Dermis blood vessel endothelial cell (primary cell): ENCODE data around the gene PCGF3. TPM values are rescaled to one million over a fixed set of nuclear protein-coding genes. Genes with fewer than 3 reads are reported as not detected.
"Not testable (repeated sequence)": the region's sequence is repeated elsewhere in the genome, so short reads cannot be mapped to it uniquely, and the experiment has no call there.

Experiments
- DNase-seq: peaks from one replicate; pipeline ENCODE4 v3.0.0; 2010
- total RNA-seq: library from RNA; depleted of rRNA; stranded (reverse); fragments of >200 nt; gene quantifications from 2 replicates; pipeline ENCODE4 v1.2.3, GENCODE V29; 2014

Gene PCGF3
- total RNA-seq = 64.3 and 104 TPM in 2 replicates

GRCh38 chr4:705278-706082 is at the start of gene PCGF3:
Gene PCGF3, plus strand, starts transcription at chr4:705832. Its CDS starts 27,849 bp downstream, at chr4:733681.
- peak; percentile 98 for DNase-seq

- no peak for DNase-seq
Measured at GRCh38 chr4:656436-657337, 48.9 kb upstream of the PCGF3 start.

- DNase-seq = no peak
Measured at GRCh38 chr4:657338-657833, 48.2 kb upstream of the PCGF3 start.

GRCh38 chr4:657834-658667 is 47.6 kb upstream of the PCGF3 start:
- DNase-seq = no peak

GRCh38 chr4:658681-659667 is 46.7 kb upstream of the PCGF3 start:
- DNase-seq = no peak

- no peak for DNase-seq
Measured at GRCh38 chr4:659851-660250, 45.8 kb upstream of the PCGF3 start.

GRCh38 chr4:660401-660800 is 45.2 kb upstream of the PCGF3 start:
- DNase-seq = no peak

GRCh38 chr4:661231-661630 is 44.4 kb upstream of the PCGF3 start:
- no peak for DNase-seq

- no peak for DNase-seq
Measured at GRCh38 chr4:661881-662761, 43.5 kb upstream of the PCGF3 start.

- DNase-seq = no peak
Measured at GRCh38 chr4:663046-663437, 42.6 kb upstream of the PCGF3 start.

- peak; percentile 12 for DNase-seq
Measured at GRCh38 chr4:663438-664428, 41.9 kb upstream of the PCGF3 start.

- DNase-seq = no peak
Measured at GRCh38 chr4:664713-665231, 40.9 kb upstream of the PCGF3 start.

- no peak for DNase-seq
Measured at GRCh38 chr4:665381-665750, 40.3 kb upstream of the PCGF3 start.

- no peak for DNase-seq
Measured at GRCh38 chr4:665751-666435, 39.7 kb upstream of the PCGF3 start.

- DNase-seq = no peak
Measured at GRCh38 chr4:666436-666810, 39.2 kb upstream of the PCGF3 start.

- DNase-seq = no peak
Measured at GRCh38 chr4:666822-667544, 38.6 kb upstream of the PCGF3 start.

- DNase-seq = no peak
Measured at GRCh38 chr4:667545-667925, 38.1 kb upstream of the PCGF3 start.

- DNase-seq = not testable (repeated sequence)
Measured at GRCh38 chr4:668219-668618, 37.4 kb upstream of the PCGF3 start.
